Measurements from ENCODE around the gene CARS2.
"Not testable (repeated sequence)": the region's sequence is repeated elsewhere in the genome, so short reads cannot be mapped to it uniquely, and the experiment has no call there.

Gene CARS2

GRCh38 chr13:110637747-110638146 lies 68.2 kb downstream of the CARS2 start:
- DNase-seq (ENCODE audit: low read depth): no peak

- DNase-seq (ENCODE audit: low read depth): no peak
Measured at GRCh38 chr13:110637275-110637674, 68.6 kb downstream of the CARS2 start.

GRCh38 chr13:110636701-110637201 lies 69.2 kb downstream of the CARS2 start:
- DNase-seq (ENCODE audit: low read depth): no peak

GRCh38 chr13:110636053-110636475 lies 69.9 kb downstream of the CARS2 start:
- DNase-seq (ENCODE audit: low read depth): no peak

GRCh38 chr13:110635405-110636002 lies 70.4 kb downstream of the CARS2 start:
- no peak for DNase-seq (ENCODE audit: low read depth)

GRCh38 chr13:110634558-110634957 lies 71.4 kb downstream of the CARS2 start:
- DNase-seq (ENCODE audit: low read depth): no peak

GRCh38 chr13:110633776-110634175 lies 72.1 kb downstream of the CARS2 start:
- DNase-seq (ENCODE audit: low read depth): no peak

- DNase-seq (ENCODE audit: low read depth): not testable (repeated sequence)
Measured at GRCh38 chr13:110632255-110632654, 73.7 kb downstream of the CARS2 start.

GRCh38 chr13:110630566-110631119 lies 75.3 kb downstream of the CARS2 start:
- no peak for DNase-seq (ENCODE audit: low read depth)

GRCh38 chr13:110629735-110630134 lies 76.2 kb downstream of the CARS2 start:
- DNase-seq (ENCODE audit: low read depth): no peak

- no peak for DNase-seq (ENCODE audit: low read depth)
Measured at GRCh38 chr13:110628952-110629701, 76.8 kb downstream of the CARS2 start.

- no peak for DNase-seq (ENCODE audit: low read depth)
Measured at GRCh38 chr13:110628477-110628793, 77.5 kb downstream of the CARS2 start.

- DNase-seq (ENCODE audit: low read depth): no peak
Measured at GRCh38 chr13:110627761-110628476, 78.0 kb downstream of the CARS2 start.

GRCh38 chr13:110627351-110627750 lies 78.6 kb downstream of the CARS2 start:
- DNase-seq (ENCODE audit: low read depth): no peak

- no peak for DNase-seq (ENCODE audit: low read depth)
Measured at GRCh38 chr13:110626521-110626920, 79.4 kb downstream of the CARS2 start.

- no peak for DNase-seq (ENCODE audit: low read depth)
Measured at GRCh38 chr13:110625771-110626321, 80.1 kb downstream of the CARS2 start.

GRCh38 chr13:110624766-110625756 lies 80.9 kb downstream of the CARS2 start:
- no peak for DNase-seq (ENCODE audit: low read depth)

- DNase-seq (ENCODE audit: low read depth): no peak
Measured at GRCh38 chr13:110620596-110620995, 85.3 kb downstream of the CARS2 start.

- no peak for DNase-seq (ENCODE audit: low read depth)
Measured at GRCh38 chr13:110618780-110619179, 87.1 kb downstream of the CARS2 start.

- DNase-seq (ENCODE audit: low read depth): no peak
Measured at GRCh38 chr13:110618167-110618566, 87.7 kb downstream of the CARS2 start.
